Activated CD4-positive, alpha-beta T cell treated with anti-CD3 and anti-CD28 coated beads, Interleukin-2, amount 10 ng/mL, durations not matched to agents 24 days and 14 days (primary cell): ENCODE data around the gene ZNF827. TPM values are rescaled to one million over a fixed set of nuclear protein-coding genes. Genes with fewer than 3 reads are reported as not detected.

Experiments used
- DNase-seq: peaks from one replicate; pipeline ENCODE4 v3.0.0; 2022
- H3K27ac Mint-ChIP-seq: one replicate; pipeline ENCODE4 v1.8.0; 2022; ENCODE audit warnings: mild to moderate bottlenecking, mixed read lengths
- H3K27me3 Mint-ChIP-seq: one replicate; pipeline ENCODE4 v1.8.0; 2022; ENCODE audit warnings: mixed read lengths
- H3K36me3 Mint-ChIP-seq: one replicate; pipeline ENCODE4 v1.8.0; 2022; ENCODE audit warnings: low read depth, mild to moderate bottlenecking, mixed read lengths
- H3K4me1 Mint-ChIP-seq: one replicate; pipeline ENCODE4 v1.8.0; 2021; ENCODE audit warnings: mixed read lengths
- H3K4me3 Mint-ChIP-seq: one replicate; pipeline ENCODE4 v1.8.0; 2022; ENCODE audit warnings: mild to moderate bottlenecking, moderate library complexity, mixed read lengths
- H3K9me3 Mint-ChIP-seq: one replicate; pipeline ENCODE4 v1.8.0; 2021; ENCODE audit warnings: mixed read lengths
- intact Hi-C: fragments of 100-400 bp; cut with micrococcal nuclease; formaldehyde crosslinking; loops from one replicate; pipeline ENCODE4 v1.15.1; 2023
- total RNA-seq: library from RNA; stranded (reverse); gene quantifications from 2 replicates; pipeline ENCODE4 v1.2.3, GENCODE V29; 2022

ZNF827 gene
- total RNA-seq, 1 donor from 2014 or later = 59.4 TPM

DNA sequence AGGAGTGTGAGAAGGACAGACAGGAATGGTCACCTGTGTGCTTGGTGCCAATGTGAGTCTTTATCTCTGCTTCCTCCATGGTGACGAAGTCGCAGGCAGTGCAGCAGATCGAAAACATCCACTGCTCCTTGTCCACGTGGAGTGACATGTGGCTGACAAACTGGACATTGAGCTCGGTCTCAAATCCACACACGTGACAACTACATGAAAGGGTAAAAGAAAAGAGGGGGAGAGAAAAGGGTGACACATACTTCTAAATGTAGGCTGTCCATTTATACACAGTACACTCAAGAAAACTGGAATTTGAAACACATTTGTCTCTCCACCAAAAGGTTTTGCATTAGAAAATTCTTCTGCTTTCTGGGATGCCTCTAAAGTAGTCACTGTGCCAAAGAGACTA, 164.2 kb downstream of the ZNF827 start:
- H3K27ac Mint-ChIP-seq = peak overlapping the region; percentile 75
- intact Hi-C loops = no loop called here
- H3K4me1 Mint-ChIP-seq = peaks cover 10% of the 10 kb centered on the region
- H3K27me3 Mint-ChIP-seq = no peaks in the 10 kb centered on the region
- peaks cover 4% of the 10 kb centered on the region for H3K9me3 Mint-ChIP-seq
- H3K36me3 Mint-ChIP-seq = peaks cover 63% of the 10 kb centered on the region
- no peak for DNase-seq
- H3K4me3 Mint-ChIP-seq = no peak overlapping the region

DNA sequence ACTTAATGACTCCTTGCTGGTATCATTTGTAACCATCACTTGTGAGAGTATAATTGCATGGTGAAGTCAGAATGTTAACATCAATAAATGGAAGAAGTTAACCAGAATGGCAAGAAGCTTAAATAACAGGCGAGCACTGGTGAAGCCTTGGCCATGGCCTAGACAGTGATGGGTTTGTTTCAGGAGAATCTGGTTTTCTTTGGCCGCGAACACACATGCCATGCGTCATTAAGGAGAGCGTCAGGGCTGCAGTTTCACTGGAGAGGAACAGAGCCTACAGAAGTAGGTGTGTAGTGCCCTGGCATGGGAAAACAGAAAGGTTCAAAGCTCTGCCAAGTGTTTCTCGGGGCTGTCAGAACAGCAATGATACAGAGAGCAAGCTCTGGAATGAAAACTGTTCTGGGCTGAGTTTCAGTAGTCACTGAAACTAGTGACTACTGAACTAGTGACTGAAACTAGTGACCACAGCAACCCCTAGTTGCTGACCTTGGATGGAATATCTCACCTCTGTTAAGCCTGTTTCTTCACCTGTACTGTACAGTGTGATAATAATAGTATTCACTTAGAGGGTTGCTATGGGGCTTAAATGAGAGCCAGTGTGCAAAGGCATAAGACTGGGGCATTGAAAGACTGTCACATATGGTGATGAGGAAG, 164.9 kb downstream of the ZNF827 start:
- DNase-seq = no peak
- Mint-ChIP-seq H3K27me3 (no peaks in the 10 kb centered on the region), H3K27ac (peak overlapping the region; percentile 75), H3K4me3 (no peak overlapping the region), H3K4me1 (peaks cover 10% of the 10 kb centered on the region), H3K36me3 (peaks cover 59% of the 10 kb centered on the region), H3K9me3 (peaks cover 2% of the 10 kb centered on the region)
- intact Hi-C loops = no loop called here

DNA sequence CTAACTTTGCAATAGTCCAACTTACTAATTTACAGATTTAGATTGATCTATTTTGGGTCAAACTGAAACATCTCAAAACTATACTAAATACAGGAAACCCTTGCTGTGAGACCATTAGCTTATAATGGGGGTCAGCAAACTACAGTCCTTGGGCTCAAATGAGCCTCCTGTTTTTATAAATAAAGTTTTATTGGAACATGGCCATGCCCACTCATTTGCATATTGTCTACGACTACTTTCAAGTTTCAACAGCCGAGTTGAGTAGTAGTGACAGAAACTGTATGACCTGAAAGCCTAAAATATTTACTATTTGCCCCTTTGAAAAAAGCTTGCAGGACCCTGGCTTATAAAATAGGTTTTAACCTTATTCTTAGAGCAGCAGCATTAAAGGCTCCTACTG, 166.3 kb downstream of the ZNF827 start:
- H3K36me3 Mint-ChIP-seq = peaks cover 61% of the 10 kb centered on the region
- intact Hi-C loops = no loop called here
- peaks cover 13% of the 10 kb centered on the region for H3K4me1 Mint-ChIP-seq

DNA sequence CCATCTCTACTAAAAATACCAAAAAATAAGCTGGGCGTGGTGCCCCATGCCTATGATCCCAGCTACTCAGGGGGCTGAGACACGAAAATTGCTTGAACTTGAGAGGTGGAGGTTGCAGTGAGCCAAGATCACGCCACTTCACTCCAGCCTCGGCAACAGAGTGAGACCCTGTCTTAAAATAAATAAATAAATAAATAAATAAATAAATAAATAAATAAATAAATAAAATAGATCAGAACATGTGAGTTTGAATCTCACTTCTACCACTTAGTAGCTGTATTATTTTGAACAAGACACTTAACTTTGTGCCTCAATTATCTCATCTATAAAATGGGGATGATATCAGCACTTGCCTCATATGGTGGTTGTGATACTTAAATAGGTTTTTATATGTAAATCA, 168.5 kb downstream of the ZNF827 start:
- DNase-seq = no peak
- no peak overlapping the region for H3K27ac Mint-ChIP-seq
- intact Hi-C loops = no loop called here
- peaks cover 7% of the 10 kb centered on the region for H3K9me3 Mint-ChIP-seq
- no peak overlapping the region for H3K4me3 Mint-ChIP-seq
- H3K4me1 Mint-ChIP-seq = peaks cover 23% of the 10 kb centered on the region
- peaks cover 72% of the 10 kb centered on the region for H3K36me3 Mint-ChIP-seq
- no peaks in the 10 kb centered on the region for H3K27me3 Mint-ChIP-seq

More for the DNA sequence above, 166.3 kb downstream of the ZNF827 start:
- Mint-ChIP-seq H3K9me3 (peaks cover 3% of the 10 kb centered on the region), H3K27ac (no peak overlapping the region), H3K27me3 (no peaks in the 10 kb centered on the region), H3K4me3 (no peak overlapping the region)
- no peak for DNase-seq

DNA sequence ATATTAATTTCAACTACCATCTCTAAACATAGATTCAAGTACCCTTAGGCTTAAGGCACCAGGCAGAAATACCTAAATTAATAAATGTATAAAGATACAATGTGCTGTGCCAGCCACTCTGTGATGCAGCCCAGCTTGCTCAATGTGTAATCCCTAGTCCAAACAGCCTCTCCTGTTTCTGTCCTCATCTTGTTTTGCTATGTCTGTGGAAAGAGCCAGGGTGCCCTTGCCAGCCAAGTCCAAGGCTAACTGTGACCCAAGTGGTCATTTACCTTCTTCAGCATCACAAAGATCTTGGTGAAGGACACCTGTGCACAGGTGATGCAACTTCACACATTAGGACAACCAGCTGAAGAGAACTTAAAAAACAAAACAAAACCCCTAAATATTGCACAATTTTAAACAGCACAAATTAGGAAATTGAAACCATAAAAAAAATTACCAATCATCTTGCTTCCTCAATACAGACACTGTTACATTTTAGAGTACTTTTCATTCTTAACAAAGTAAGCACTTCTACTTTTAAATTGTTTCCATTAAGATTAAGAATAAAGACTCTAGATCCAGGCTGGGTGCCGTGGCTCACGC, 169.1 kb downstream of the ZNF827 start:
- H3K9me3 Mint-ChIP-seq = peaks cover 7% of the 10 kb centered on the region
- H3K4me3 Mint-ChIP-seq = no peak overlapping the region
- H3K27ac Mint-ChIP-seq = peak overlapping the region; percentile 43
- H3K36me3 Mint-ChIP-seq = peaks cover 76% of the 10 kb centered on the region
- intact Hi-C loops = no loop called here
- peaks cover 23% of the 10 kb centered on the region for H3K4me1 Mint-ChIP-seq
- no peaks in the 10 kb centered on the region for H3K27me3 Mint-ChIP-seq
- no peak for DNase-seq

DNA sequence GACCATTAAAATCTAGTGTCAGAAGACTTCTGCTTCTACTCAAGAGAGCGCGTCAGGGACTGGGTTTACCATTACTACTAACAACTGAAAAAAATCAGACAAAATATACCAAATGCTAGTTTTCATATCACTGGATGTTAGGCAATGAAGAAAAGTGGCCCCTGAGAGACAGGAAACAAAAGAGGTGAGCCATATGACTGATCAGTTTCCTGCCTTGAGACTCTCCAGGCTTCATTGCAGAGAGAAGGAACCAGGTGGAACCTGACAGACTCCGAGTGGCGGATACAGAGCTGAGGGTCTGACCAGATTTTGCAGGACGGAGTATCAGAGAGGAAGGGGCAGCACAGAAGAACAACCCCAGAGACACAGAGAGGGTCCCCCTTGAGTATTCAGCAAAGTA, 172.3 kb downstream of the ZNF827 start:
- Mint-ChIP-seq H3K9me3 (peaks cover 7% of the 10 kb centered on the region), H3K4me3 (peak overlapping the region; percentile 29), H3K27ac (peak overlapping the region; percentile 90), H3K4me1 (peaks cover 13% of the 10 kb centered on the region), H3K27me3 (no peaks in the 10 kb centered on the region), H3K36me3 (peaks cover 77% of the 10 kb centered on the region)
- DNase-seq = no peak
- intact Hi-C loops = no loop called here

DNA sequence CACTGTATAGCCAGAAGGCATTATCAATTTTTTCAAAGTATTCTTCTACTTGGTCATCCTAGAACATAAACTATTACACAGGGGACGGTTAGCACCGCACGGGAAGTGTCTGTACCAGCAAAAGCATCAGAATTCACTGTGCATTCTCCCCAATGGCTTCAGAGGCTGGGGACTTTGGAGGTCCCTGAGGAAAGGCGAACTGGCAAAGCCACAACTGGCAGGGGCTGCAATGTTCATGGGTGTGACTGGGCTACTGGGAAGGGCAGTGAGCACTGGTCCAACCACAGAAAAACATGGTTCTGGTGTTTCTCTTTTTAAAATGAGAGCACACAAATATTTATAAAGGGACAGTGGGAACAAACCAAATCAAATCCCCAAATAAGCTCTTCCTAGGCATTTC, 175.2 kb downstream of the ZNF827 start:
- Mint-ChIP-seq H3K27me3 (no peaks in the 10 kb centered on the region), H3K4me1 (peaks cover 26% of the 10 kb centered on the region), H3K9me3 (peaks cover 15% of the 10 kb centered on the region), H3K4me3 (no peak overlapping the region), H3K27ac (peak overlapping the region; percentile 48), H3K36me3 (peaks cover 87% of the 10 kb centered on the region)
- DNase-seq = no peak
- intact Hi-C loops = no loop called here

DNA sequence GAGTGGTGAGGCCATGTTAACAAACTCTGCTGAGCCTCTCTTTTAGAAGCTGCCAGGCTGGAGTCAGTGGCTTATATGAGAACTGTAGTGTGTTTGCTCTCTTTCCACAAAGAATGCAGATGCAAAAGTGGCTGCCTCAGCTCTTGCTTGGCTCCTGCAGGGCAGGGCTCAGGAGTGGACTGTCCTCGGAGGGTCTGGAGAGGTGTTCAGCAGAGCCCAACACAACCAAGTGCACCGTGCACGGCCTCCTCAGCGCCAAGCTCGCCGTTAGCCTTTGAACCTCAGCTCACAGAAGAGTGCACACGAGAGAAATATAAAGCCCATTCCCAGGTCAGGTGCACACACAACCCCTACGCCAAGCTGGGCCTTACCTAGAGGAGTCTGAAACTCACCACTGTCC, 175.9 kb downstream of the ZNF827 start:
- H3K27ac Mint-ChIP-seq = no peak overlapping the region
- no peaks in the 10 kb centered on the region for H3K27me3 Mint-ChIP-seq
- no peak overlapping the region for H3K4me3 Mint-ChIP-seq
- H3K36me3 Mint-ChIP-seq = peaks cover 88% of the 10 kb centered on the region
- H3K9me3 Mint-ChIP-seq = peaks cover 20% of the 10 kb centered on the region
- DNase-seq = no peak
- peaks cover 30% of the 10 kb centered on the region for H3K4me1 Mint-ChIP-seq
- intact Hi-C loops = no loop called here

DNA sequence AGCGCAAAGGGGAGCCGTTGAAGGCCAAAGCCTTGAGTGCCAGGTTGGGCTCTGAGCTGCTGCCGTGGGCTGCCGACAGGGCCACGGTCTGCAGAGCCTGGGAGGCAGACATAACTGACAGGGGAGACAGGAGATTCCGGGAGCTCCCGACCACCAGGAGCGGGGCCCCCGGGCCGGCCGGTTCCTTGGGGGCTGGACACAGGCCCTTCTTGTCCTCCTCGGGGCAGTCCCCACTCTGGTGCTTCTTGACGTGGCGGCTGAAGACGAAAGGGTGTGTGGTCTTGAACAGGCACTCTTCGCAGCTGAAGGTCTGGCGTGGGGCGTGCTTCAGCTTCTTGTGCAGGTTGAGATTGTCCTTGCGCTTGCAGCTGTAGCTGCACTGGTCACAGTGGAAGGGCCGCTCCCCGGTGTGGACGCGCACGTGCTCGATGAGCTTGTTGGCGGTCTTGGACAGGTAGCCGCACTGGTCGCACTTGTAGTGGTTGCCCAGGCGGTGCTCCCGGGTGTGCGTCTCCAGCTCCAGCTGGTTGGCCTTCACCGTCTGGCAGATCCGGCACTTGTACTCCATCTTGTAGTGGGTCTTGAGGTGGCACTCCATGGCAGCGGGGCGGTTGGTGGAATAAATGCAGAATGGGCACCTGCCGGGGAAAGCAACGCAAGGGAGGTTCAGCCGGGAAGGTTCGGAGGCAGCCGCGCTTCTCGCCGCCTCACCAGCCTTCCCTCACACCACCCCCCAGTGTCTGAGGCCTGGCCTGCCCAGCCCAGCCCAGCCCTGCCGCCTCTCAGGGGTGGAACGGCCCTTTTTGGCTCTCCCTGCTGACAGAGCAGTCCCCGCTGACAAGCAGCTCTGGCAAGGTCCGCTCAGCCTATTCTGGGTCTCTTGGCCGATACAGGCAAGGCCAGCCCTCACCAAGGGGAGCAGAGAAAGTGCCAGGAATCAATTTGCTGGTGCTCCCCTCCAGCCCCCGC, 177.4 kb downstream of the ZNF827 start:
- H3K27ac Mint-ChIP-seq = peak overlapping the region; percentile 75
- H3K36me3 Mint-ChIP-seq = peaks cover 85% of the 10 kb centered on the region

DNA sequence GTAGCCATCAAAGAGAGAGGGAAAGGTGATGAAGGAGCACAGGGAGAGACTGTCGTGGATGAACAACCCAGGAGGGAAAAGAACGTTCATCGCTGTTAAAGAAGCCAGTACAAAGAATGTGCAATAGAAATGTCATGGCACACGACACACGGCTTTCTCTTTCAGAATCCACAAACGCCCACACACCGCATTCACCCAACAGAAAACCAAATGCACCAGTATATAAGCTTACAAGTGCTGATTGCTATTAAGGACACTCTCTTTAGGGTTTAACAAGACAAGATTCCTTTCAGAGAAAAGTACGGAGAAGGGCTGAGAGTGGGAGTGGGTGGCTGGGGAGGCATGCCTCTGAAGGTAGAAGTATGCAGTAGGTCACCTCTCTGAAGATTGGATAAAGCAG, 178.4 kb downstream of the ZNF827 start:
- no peak overlapping the region for H3K4me3 Mint-ChIP-seq
- DNase-seq = no peak
- peak overlapping the region; percentile 75 for H3K27ac Mint-ChIP-seq
- H3K36me3 Mint-ChIP-seq = peaks cover 78% of the 10 kb centered on the region
- peaks cover 21% of the 10 kb centered on the region for H3K9me3 Mint-ChIP-seq
- H3K27me3 Mint-ChIP-seq = no peaks in the 10 kb centered on the region
- intact Hi-C loops = no loop called here
- peaks cover 27% of the 10 kb centered on the region for H3K4me1 Mint-ChIP-seq

More for the DNA sequence above, 177.4 kb downstream of the ZNF827 start:
- H3K4me3 Mint-ChIP-seq = no peak overlapping the region
- H3K4me1 Mint-ChIP-seq = peaks cover 25% of the 10 kb centered on the region
- intact Hi-C loops = no loop called here
- H3K9me3 Mint-ChIP-seq = peaks cover 17% of the 10 kb centered on the region
- no peaks in the 10 kb centered on the region for H3K27me3 Mint-ChIP-seq
- DNase-seq = no peak

DNA sequence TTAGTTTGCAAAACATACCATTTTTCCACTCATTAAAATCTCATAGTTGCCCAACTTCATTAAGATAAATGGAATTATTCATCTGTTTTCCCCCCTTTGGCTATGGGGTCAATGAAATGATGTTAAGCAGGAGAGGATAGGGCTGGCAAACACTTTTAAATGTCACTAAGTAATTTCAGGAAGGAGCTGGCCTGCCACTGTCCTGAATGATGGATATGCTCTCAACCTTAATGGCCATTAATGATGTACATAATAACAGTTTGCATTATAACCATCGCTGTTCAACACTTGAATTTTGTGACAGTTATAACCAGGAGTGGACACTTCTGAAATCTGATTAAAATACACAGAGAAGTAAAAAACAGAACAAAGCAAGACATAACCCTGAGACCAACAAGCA, 181.4 kb downstream of the ZNF827 start:
- H3K4me3 Mint-ChIP-seq = no peak overlapping the region
- H3K9me3 Mint-ChIP-seq = peaks cover 24% of the 10 kb centered on the region
- no peak for DNase-seq
- H3K27ac Mint-ChIP-seq = peak overlapping the region; percentile 51
- no peaks in the 10 kb centered on the region for H3K27me3 Mint-ChIP-seq
- intact Hi-C loops = no loop called here
- peaks cover 27% of the 10 kb centered on the region for H3K4me1 Mint-ChIP-seq
- H3K36me3 Mint-ChIP-seq = peaks cover 56% of the 10 kb centered on the region

DNA sequence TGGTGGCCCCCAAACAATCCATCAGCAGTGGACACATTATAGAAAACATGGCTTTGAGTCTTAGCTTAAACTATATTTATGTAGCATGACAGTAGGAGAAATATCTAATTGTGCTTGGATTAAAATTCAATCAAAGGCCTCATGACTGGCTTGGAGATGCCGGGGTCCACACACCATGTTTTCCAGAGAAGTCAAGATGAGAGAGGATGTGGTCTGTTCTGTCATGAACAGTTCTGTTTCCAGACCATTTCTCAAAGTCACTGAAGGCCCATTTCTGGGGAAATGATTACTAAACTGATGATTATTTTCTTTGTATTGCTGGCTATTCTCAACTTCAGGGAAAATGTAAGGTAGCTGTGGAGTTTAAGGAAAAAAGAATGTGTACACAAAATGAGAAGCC, 182.4 kb downstream of the ZNF827 start:
- Mint-ChIP-seq H3K4me3 (no peak overlapping the region), H3K36me3 (peaks cover 47% of the 10 kb centered on the region), H3K27ac (peak overlapping the region; percentile 85), H3K4me1 (peaks cover 27% of the 10 kb centered on the region), H3K27me3 (no peaks in the 10 kb centered on the region), H3K9me3 (peaks cover 27% of the 10 kb centered on the region)
- intact Hi-C loops = no loop called here
- no peak for DNase-seq

DNA sequence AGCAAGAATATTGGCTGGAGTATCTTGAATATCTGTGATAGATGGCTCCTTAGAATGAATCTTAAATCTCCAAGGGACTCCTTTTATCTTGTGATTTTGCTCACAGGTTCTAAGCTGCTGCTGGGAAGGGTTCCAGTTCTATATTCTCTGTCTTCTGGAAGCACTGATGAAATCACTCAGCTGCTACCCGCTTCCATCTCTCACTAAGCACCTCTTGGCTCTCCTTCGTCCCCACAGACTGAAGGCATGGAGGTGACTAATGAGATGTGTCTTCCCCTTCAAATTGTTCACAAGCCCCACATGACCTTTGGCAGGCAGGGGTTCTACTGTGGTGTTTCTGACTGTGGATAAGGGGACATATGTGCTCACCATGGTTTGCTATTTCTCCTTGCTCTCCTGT, 182.8 kb downstream of the ZNF827 start:
- intact Hi-C loops = loop anchor here (2.0 kb wide), 1 partner anchor 23 kb away; no protein-coding TSS in a partner anchor
- peak overlapping the region; percentile 85 for H3K27ac Mint-ChIP-seq

DNA sequence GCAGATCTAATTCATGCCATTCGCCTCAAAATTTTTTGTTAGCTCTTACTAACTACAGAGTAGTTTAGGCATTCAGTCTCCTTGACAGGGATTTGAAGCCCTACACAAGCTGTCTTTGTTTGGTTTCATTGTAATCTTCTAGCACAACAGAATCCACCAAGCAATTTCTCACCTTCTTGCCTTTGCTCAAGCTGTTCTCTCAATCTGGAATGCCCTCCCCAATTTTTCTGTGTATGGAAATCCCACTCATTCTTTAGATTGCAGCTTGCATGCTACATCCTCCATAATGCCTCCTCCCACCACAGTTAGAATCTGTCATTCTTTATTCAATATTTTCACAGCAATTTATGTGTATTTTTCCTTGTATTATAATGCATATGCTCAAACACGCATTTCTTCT, 195.0 kb downstream of the ZNF827 start:
- peaks cover 29% of the 10 kb centered on the region for H3K9me3 Mint-ChIP-seq
- no peak for DNase-seq
- H3K27me3 Mint-ChIP-seq = peaks cover 44% of the 10 kb centered on the region
- no peaks in the 10 kb centered on the region for H3K36me3 Mint-ChIP-seq
- no peak overlapping the region for H3K4me3 Mint-ChIP-seq
- no peaks in the 10 kb centered on the region for H3K4me1 Mint-ChIP-seq
- intact Hi-C loops = no loop called here
- no peak overlapping the region for H3K27ac Mint-ChIP-seq

More for the DNA sequence above, 182.8 kb downstream of the ZNF827 start:
- DNase-seq = no peak
- H3K9me3 Mint-ChIP-seq = peaks cover 31% of the 10 kb centered on the region
- H3K27me3 Mint-ChIP-seq = peaks cover 2% of the 10 kb centered on the region
- peaks cover 44% of the 10 kb centered on the region for H3K36me3 Mint-ChIP-seq
- H3K4me3 Mint-ChIP-seq = no peak overlapping the region
- H3K4me1 Mint-ChIP-seq = peaks cover 27% of the 10 kb centered on the region
